22Rv1 (cell line): ENCODE results near the gene ELMOD1.

Source experiments
- CTCF ChIP-seq: fragments of 450-650 bp; IDR thresholded peaks from 2 replicates; pipeline ENCODE4 v1.5.1; 2017; ENCODE audit warnings: mild to moderate bottlenecking
- ZFX ChIP-seq: fragments of 450-650 bp; IDR thresholded peaks from 2 replicates; pipeline ENCODE4 v1.6.1; 2017; ENCODE audit warnings: antibody characterized with exemption, borderline replicate concordance

- TF ChIP-seq CTCF = no peak
- TF ChIP-seq ZFX = no peak
Observed at GRCh38 chr11:107619926-107620325, 29.0 kb downstream of the ELMOD1 start.
